K562 (cell line): ENCODE measurements around the gene BIRC5. TPM values are rescaled to one million over a fixed set of nuclear protein-coding genes. Genes with fewer than 3 reads are reported as not detected.

ENCODE experiments used
- CBX8 ChIP-seq: fragments of 200-600 bp; sonication (generic); IDR thresholded peaks from 2 replicates; pipeline ENCODE4 v1.6.1; 2012; ENCODE audit warnings: borderline replicate concordance, mixed run types, low read depth, mild to moderate bottlenecking, moderate library complexity, mixed read lengths, low read length, control low read depth, inconsistent platforms; ENCODE audit not compliant: poor library complexity, severe bottlenecking; ENCODE audit errors: extremely low read depth
- CHCHD3 ChIP-seq: fragments of 250-450 bp; sonication (Bioruptor Pico); IDR thresholded peaks from 2 replicates; pipeline ENCODE4 v2.1.2; 2022; ENCODE audit warnings: mild to moderate bottlenecking
- CREBBP ChIP-seq: IDR thresholded peaks from one replicate; pipeline ENCODE4 v1.6.1; 2012; ENCODE audit warnings: low read depth, mild to moderate bottlenecking, control low read depth, inconsistent platforms, low read length
- HDAC3 ChIP-seq: fragments of 450-650 bp; IDR thresholded peaks from 2 replicates; pipeline ENCODE4 v1.6.1; 2018; ENCODE audit warnings: borderline replicate concordance, mild to moderate bottlenecking, moderate library complexity; ENCODE audit not compliant: partially characterized antibody
- HNRNPL ChIP-seq: fragments of 200-400 bp; formaldehyde crosslinking; IDR thresholded peaks from 2 replicates; pipeline ENCODE4 v1.6.1; 2017; ENCODE audit warnings: low read depth, mild to moderate bottlenecking, low read length
- IRF9 ChIP-seq: fragments of 450-650 bp; IDR thresholded peaks from 2 replicates; pipeline ENCODE4 v1.6.1; 2016; ENCODE audit warnings: missing biosample characterization, missing genetic modification characterization
- KDM1A ChIP-seq, 2 experiments: fragments of 450-650 bp; IDR thresholded peaks; 2 replicates each; pipeline ENCODE4 v1.6.1; 2016; ENCODE audit warnings: mild to moderate bottlenecking in 2 of 2
- KLF1 ChIP-seq: fragments of 450-650 bp; IDR thresholded peaks from 2 replicates; pipeline ENCODE4 v1.6.1; 2016; ENCODE audit warnings: missing genetic modification characterization, missing compliant biosample characterization
- MAZ ChIP-seq, 2 experiments: fragments of 450-650 bp in 1 of 2; sonication (generic) in 1 of 2; formaldehyde crosslinking; IDR thresholded peaks in 1 of 2; conservative IDR thresholded peaks in 1 of 2; 2 replicates each; pipeline versions ENCODE4 v1.4.0 to v1.5.0; 2020; ENCODE audit warnings: mild to moderate bottlenecking in 1 of 2, missing genetic modification reagents in 1 of 2
- MCM3 ChIP-seq: fragments of 450-650 bp; IDR thresholded peaks from 2 replicates; pipeline ENCODE4 v1.6.1; 2016
- MCM5 ChIP-seq: fragments of 450-650 bp; IDR thresholded peaks from 2 replicates; pipeline ENCODE4 v1.6.1; 2016; ENCODE audit warnings: low read depth
- OTX1 ChIP-seq: fragments of 450-650 bp; formaldehyde crosslinking; IDR thresholded peaks from 2 replicates; pipeline ENCODE4 v1.4.0; 2022; ENCODE audit warnings: mild to moderate bottlenecking
- RFX7 ChIP-seq: fragments of 250-450 bp; sonication (Bioruptor Pico); IDR thresholded peaks from 2 replicates; pipeline ENCODE4 v1.5.1; 2021; ENCODE audit warnings: mild to moderate bottlenecking
- U2AF1 ChIP-seq: fragments of 200-400 bp; formaldehyde crosslinking; optimal IDR thresholded peaks from 2 replicates; pipeline ENCODE3; 2017; ENCODE audit warnings: mild to moderate bottlenecking, low read depth, low read length, moderate library complexity
- ZNF408 ChIP-seq: fragments of 250-450 bp; sonication (Bioruptor Pico); IDR thresholded peaks from 2 replicates; pipeline ENCODE4 v1.4.0; 2020; ENCODE audit warnings: low read depth, mild to moderate bottlenecking, moderate library complexity
- ZNF551 ChIP-seq: fragments of 250-450 bp; sonication (Bioruptor Pico); IDR thresholded peaks from 2 replicates; pipeline ENCODE4 v1.5.0; 2021; ENCODE audit warnings: mild to moderate bottlenecking, moderate library complexity
- polyA plus RNA-seq, 8 experiments: library from polyadenylated mRNA; depleted of rRNA in 4 of 8; stranded (reverse) in 5 of 8; unstranded in 3 of 8; fragments of >200 nt; fragmentation: Nextera tagmentation in 2 of 8; fragmentation: Illumina TruSeq in 1 of 8; extraction: Ambion mirVana in 2 of 8; extraction: Trizol in 1 of 8; gene quantifications; 2 replicates each; pipeline versions ENCODE4 v1.2.1 to v1.2.3, GENCODE V29; 2011 to 2014; ENCODE audit warnings: inconsistent platforms in 1 of 8, missing spikeins in 1 of 8
- total RNA-seq, 7 experiments: library from RNA; depleted of rRNA in 6 of 7; stranded (reverse); fragments of >200 nt in 6 of 7; fragmentation: Illumina TruSeq in 2 of 7; extraction: Trizol in 2 of 7; gene quantifications; 2 replicates each; pipeline versions ENCODE4 v1.2.1 to v1.2.3, GENCODE V29; 2011 to 2021; ENCODE audit warnings: low replicate concordance in 1 of 7
- TF ChIP-seq, protein P1 (sequence below): fragments of 450-650 bp; IDR thresholded peaks from 2 replicates; pipeline ENCODE4 v1.6.1; 2016; ENCODE audit warnings: low read depth
- TF ChIP-seq, protein P2 (sequence below): sonication (generic); formaldehyde crosslinking; IDR thresholded peaks from 2 replicates; pipeline ENCODE4 v1.8.1; 2022; ENCODE audit warnings: missing genetic modification reagents

BIRC5 gene
- total and polyA plus RNA-seq, 9 of the 15 experiments (the other 6 are each of a cell fraction or from before 2014, with no cell fraction given), result 64.4 to 140 (median 101) TPM

DNA sequence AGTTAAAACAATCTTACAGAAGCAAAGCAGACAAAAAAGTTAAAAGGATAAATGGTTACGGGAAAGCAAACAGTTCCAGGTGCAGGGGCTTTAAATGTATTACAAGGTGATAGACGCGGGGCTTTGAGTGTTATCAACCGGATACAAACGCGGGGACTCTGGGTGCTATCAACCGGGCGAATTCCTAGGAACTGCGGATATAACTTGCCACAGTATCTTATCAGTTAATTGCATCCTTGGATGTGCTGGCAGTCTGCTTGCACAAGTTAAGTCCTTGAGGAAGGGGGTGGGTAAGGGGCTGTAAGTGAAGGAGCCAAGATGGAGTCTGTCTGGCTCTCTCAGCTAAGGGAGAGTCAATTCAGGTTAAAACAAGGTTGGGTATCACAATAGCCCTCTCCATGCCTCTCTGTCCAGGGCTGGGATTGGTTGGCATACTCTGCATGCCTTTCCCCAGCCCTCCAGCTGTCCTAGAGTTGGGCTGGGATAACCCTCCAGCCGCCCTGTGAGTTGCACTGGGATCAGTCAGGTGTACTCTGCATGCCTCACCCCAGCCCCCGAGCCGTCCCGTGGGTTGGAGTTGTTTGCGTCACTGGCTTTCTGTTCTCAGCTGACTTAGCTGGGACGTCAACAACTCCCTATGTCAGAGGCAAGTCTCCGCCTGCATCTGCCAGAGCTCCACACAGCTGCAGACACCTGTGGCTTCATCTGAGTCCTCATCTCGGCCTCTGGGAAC is 58.3 kb downstream of the BIRC5 start (continued):
- TF ChIP-seq CBX8 (no peak), KDM1A (IDR thresholded peaks at IDR 0.05) (peak; percentile 67 to 77), MAZ (CRISPR knock-in tag; conservative IDR thresholded peaks at IDR 0.05 in 1 of 2, IDR thresholded peaks at IDR 0.05 in 1 of 2) (peak; percentile 44 to 100), RFX7 (peak; percentile 97), HDAC3 (peak; percentile 87), CREBBP (no peak), IRF9 (tag) (peak; percentile 99), U2AF1 (no peak), HNRNPL (no peak), ZNF551 (CRISPR knock-in tag) (peak; percentile 90), CHCHD3 (CRISPR knock-in tag) (peak; percentile 86; the same call in 1 of the 2 replicates), MCM5 (no peak), OTX1 (CRISPR knock-in tag) (peak; percentile 99), KLF1 (tag) (peak; percentile 97), ZNF408 (CRISPR knock-in tag) (no peak), MCM3 (no peak)
- TF ChIP-seq, protein P1, sequence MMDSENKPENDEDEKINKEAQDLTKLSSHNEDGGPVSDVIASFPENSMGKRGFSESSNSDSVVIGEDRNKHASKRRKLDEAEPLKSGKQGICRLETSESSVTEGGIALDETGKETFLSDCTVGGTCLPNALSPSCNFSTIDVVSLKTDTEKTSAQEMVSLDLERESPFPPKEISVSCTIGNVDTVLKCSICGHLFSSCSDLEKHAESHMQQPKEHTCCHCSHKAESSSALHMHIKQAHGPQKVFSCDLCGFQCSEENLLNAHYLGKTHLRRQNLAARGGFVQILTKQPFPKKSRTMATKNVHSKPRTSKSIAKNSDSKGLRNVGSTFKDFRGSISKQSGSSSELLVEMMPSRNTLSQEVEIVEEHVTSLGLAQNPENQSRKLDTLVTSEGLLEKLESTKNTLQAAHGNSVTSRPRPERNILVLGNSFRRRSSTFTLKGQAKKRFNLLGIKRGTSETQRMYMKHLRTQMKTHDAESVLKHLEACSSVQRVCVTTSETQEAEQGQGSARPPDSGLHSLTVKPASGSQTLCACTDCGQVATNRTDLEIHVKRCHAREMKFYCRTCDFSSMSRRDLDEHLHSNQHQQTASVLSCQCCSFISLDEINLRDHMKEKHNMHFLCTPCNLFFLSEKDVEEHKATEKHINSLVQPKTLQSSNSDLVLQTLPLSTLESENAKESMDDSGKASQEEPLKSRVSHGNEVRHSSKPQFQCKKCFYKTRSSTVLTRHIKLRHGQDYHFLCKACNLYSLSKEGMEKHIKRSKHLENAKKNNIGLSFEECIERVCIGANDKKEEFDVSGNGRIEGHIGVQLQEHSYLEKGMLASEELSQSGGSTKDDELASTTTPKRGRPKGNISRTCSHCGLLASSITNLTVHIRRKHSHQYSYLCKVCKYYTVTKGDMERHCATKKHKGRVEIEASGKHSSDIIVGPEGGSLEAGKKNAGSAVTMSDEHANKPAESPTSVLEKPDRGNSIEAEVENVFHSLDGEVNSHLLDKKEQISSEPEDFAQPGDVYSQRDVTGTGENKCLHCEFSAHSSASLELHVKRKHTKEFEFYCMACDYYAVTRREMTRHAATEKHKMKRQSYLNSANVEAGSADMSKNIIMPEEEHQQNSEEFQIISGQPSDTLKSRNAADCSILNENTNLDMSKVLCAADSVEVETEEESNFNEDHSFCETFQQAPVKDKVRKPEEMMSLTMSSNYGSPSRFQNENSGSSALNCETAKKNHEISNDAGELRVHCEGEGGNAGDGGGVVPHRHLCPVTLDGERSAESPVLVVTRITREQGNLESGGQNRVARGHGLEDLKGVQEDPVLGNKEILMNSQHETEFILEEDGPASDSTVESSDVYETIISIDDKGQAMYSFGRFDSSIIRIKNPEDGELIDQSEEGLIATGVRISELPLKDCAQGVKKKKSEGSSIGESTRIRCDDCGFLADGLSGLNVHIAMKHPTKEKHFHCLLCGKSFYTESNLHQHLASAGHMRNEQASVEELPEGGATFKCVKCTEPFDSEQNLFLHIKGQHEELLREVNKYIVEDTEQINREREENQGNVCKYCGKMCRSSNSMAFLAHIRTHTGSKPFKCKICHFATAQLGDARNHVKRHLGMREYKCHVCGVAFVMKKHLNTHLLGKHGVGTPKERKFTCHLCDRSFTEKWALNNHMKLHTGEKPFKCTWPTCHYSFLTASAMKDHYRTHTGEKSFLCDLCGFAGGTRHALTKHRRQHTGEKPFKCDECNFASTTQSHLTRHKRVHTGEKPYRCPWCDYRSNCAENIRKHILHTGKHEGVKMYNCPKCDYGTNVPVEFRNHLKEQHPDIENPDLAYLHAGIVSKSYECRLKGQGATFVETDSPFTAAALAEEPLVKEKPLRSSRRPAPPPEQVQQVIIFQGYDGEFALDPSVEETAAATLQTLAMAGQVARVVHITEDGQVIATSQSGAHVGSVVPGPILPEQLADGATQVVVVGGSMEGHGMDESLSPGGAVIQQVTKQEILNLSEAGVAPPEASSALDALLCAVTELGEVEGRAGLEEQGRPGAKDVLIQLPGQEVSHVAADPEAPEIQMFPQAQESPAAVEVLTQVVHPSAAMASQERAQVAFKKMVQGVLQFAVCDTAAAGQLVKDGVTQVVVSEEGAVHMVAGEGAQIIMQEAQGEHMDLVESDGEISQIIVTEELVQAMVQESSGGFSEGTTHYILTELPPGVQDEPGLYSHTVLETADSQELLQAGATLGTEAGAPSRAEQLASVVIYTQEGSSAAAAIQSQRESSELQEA, result peak; percentile 19; the same call in 1 of the 2 replicates
- TF ChIP-seq, protein P2, sequence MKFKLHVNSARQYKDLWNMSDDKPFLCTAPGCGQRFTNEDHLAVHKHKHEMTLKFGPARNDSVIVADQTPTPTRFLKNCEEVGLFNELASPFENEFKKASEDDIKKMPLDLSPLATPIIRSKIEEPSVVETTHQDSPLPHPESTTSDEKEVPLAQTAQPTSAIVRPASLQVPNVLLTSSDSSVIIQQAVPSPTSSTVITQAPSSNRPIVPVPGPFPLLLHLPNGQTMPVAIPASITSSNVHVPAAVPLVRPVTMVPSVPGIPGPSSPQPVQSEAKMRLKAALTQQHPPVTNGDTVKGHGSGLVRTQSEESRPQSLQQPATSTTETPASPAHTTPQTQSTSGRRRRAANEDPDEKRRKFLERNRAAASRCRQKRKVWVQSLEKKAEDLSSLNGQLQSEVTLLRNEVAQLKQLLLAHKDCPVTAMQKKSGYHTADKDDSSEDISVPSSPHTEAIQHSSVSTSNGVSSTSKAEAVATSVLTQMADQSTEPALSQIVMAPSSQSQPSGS, result no peak
